Heart left ventricle (tissue), 16 donors: ENCODE data around the gene MRC2. TPM values are rescaled to one million over a fixed set of nuclear protein-coding genes. Genes with fewer than 3 reads are reported as not detected.

Source experiments
- ATAC-seq, 4 donors: fragments of 200-7000 bp; cut with Tn5 transposase; one replicate each; pipeline ENCODE4 v1.9.1; 2020 to 2022; ENCODE audit warnings: moderate library complexity in 4 of 4, mild to moderate bottlenecking in 3 of 4, moderate number of reproducible peaks in 1 of 4
- DNase-seq, 5 donors: peaks; one replicate each; pipeline ENCODE4 v3.0.0-alpha.2; 2020
- H3K27ac ChIP-seq, 12 donors: fragments of 200-600 bp; sonication (generic) in 4 of 12; one replicate each; pipeline versions ENCODE4 v1.5.0 to v1.8.0; 2016 to 2022; ENCODE audit warnings: mild to moderate bottlenecking in 2 of 12
- H3K27me3 ChIP-seq, 9 donors: fragments of 200-600 bp; sonication (generic) in 2 of 9; one replicate each; pipeline versions ENCODE4 v1.5.1 to v1.8.0; 2016 to 2022; ENCODE audit warnings: mild to moderate bottlenecking in 3 of 9
- H3K36me3 ChIP-seq, 9 donors: fragments of 200-600 bp; sonication (generic) in 2 of 9; one replicate each; pipeline versions ENCODE4 v1.5.0 to v1.8.0; 2018 to 2022; ENCODE audit warnings: mild to moderate bottlenecking in 2 of 9
- H3K4me1 ChIP-seq, 12 donors: fragments of 200-600 bp; sonication (generic) in 4 of 12; one replicate each; pipeline versions ENCODE4 v1.5.0 to v1.8.0; 2016 to 2022; ENCODE audit warnings: mild to moderate bottlenecking in 3 of 12
- H3K4me3 ChIP-seq, 12 donors: fragments of 200-600 bp; sonication (generic) in 4 of 12; one replicate each; pipeline versions ENCODE4 v1.5.0 to v1.8.0; 2017 to 2022; ENCODE audit warnings: mild to moderate bottlenecking in 9 of 12, moderate library complexity in 4 of 12
- H3K9me3 ChIP-seq, 12 donors: fragments of 200-600 bp; sonication (generic) in 4 of 12; one replicate each; pipeline versions ENCODE4 v1.5.0 to v1.8.0; 2016 to 2022; ENCODE audit warnings: mild to moderate bottlenecking in 1 of 12
- CTCF ChIP-seq, 12 donors: fragments of 200-600 bp; sonication (generic) in 4 of 12; IDR thresholded peaks; one replicate each; pipeline versions ENCODE4 v1.5.0 to v1.8.0; 2018 to 2022; ENCODE audit warnings: antibody characterized with exemption in 12 of 12, mild to moderate bottlenecking in 5 of 12
- POLR2A ChIP-seq, 2 donors: fragments of 450-650 bp; IDR thresholded peaks; one replicate each; pipeline ENCODE4 v1.6.1; 2017; ENCODE audit warnings: antibody characterized with exemption in 2 of 2, mild to moderate bottlenecking in 2 of 2, moderate library complexity in 2 of 2
- WGBS, 4 donors: extraction: QIAGEN DNeasy Blood & Tissue Kit in 2 of 4; methylation state at CpG; one replicate each; pipeline versions ENCODE4 v1.1.5 to v1.1.7; 2013 to 2018; 5-methylcytosine and 5-hydroxymethylcytosine counted together
- intact Hi-C, 10 donors: fragments of 100-400 bp; cut with DNase I; formaldehyde crosslinking; loops; one replicate each; pipeline versions ENCODE4 v1.11.1 to v1.14.2; 2022
- polyA plus RNA-seq, 2 donors: library from polyadenylated mRNA; stranded (reverse); fragments of 200-250 nt; gene quantifications; one replicate each; pipeline ENCODE4 v1.2.3, GENCODE V29; 2013
- total RNA-seq, 9 donors: library from RNA; depleted of rRNA in 2 of 9; stranded (reverse); fragments of >200 nt in 2 of 9; fragmentation: NEBNext Ultra II Directional in 3 of 9; extraction: Animal tissue kit (Norgen Biotek cat#: 25700) in 3 of 9; gene quantifications; one replicate each; pipeline versions ENCODE4 v1.1.0 to v1.2.4, GENCODE V29; 2016 to 2023
- donor health status: ischemic (EF 13 %, LVEDD 7.1; RV severe dilation, severe dysfunction).
- donor health status: healthy with polysubstance abuse.
- donor health status: DM: no; HTN: yes; CAD: no.
- donor health status: DM: no; HTN: no; CAD: no.
- donor health status: ischemic (EF 25% LVEDD 6.9; RV normal size, moderate dysfunction).
- donor health status: ischemic (EF 25% LVEDD 5.7; RV mildly dilated, moderate dysfunction).
- donor health status: healthy.
- donor health status: DM: yes; HTN: yes; CAD: no.
- donor health status: ischemic (EF 35%, LVEDD 5.7; RV mildly dilated, moderate dysfunction).
- donor health status: nonischemic (EF 11% LVEDD 7.7; RV severe dilation, severe dysfunction).
- donor health status: DM: yes; HTN: yes; CAD: no.
- donor health status: PGD.
- donor health status: ischemic (EF 29% LVEDD 5.4; RV normal size, mild dysfunction).
- donor health status: nonischemic (EF 23%, LVEDD 6.1; RV moderate dilation, normal function).

Gene MRC2
- total and polyA plus RNA-seq, 11 donors = 13.1 to 50.8 (median 21.0) TPM

- Histone ChIP-seq H3K36me3 (no peaks in the 10 kb centered on the region), H3K4me3 (no peak overlapping the region), H3K27ac (no peak overlapping the region), H3K4me1 (peaks cover 0 to 16% (median 0%) of the 10 kb centered on the region in 12 donors), H3K9me3 (no peaks in the 10 kb centered on the region), H3K27me3 (no peaks in the 10 kb centered on the region)
- ATAC-seq (no peak), DNase-seq (no peak)
- TF ChIP-seq POLR2A (IDR thresholded peaks at IDR 0.05) (no peak), CTCF (IDR thresholded peaks at IDR 0.05) (no peak)
- intact Hi-C loops = no loop called here
- 73 to 85% (median 81%) methylated on average over 7 of the region's 7 CpGs for WGBS, 4 donors
These were observed 96.4 kb downstream of the MRC2 start for GRCh38 chr17:62723842-62724241.

- DNase-seq = no peak
- intact Hi-C loops = loop anchor here in 1 of 10 donors (5.0 kb wide), 1 partner anchor 52 kb away; no protein-coding TSS in a partner anchor
- peak overlapping the region in 1 of 12 donors; percentile 12 for H3K27ac ChIP-seq
- TF ChIP-seq POLR2A (IDR thresholded peaks at IDR 0.05) (no peak), CTCF (IDR thresholded peaks at IDR 0.05) (no peak)
- no peaks in the 10 kb centered on the region for H3K36me3 ChIP-seq
- no peak overlapping the region for H3K4me3 ChIP-seq
- no peak for ATAC-seq
- H3K9me3 ChIP-seq = no peaks in the 10 kb centered on the region
- peaks cover 0 to 16% (median 0%) of the 10 kb centered on the region in 12 donors for H3K4me1 ChIP-seq
- WGBS, 4 donors = 43 to 60% (median 47%) methylated on average over 16 of the region's 16 CpGs
- H3K27me3 ChIP-seq = no peaks in the 10 kb centered on the region
These were observed 97.1 kb downstream of the MRC2 start for GRCh38 chr17:62724398-62725146.

GRCh38 chr17:62725791-62726249 is 98.3 kb downstream of the MRC2 start:
- Histone ChIP-seq H3K36me3 (no peaks in the 10 kb centered on the region), H3K27me3 (no peaks in the 10 kb centered on the region), H3K27ac (no peak overlapping the region), H3K4me3 (no peak overlapping the region), H3K4me1 (peaks cover 0 to 16% (median 0%) of the 10 kb centered on the region in 12 donors), H3K9me3 (no peaks in the 10 kb centered on the region)
- TF ChIP-seq CTCF (IDR thresholded peaks at IDR 0.05) (no peak), POLR2A (IDR thresholded peaks at IDR 0.05) (no peak)
- WGBS, 4 donors = 41 to 50% (median 45%) methylated on average over 5 of the region's 5 CpGs
- ATAC-seq = no peak
- no peak for DNase-seq
- intact Hi-C loops = loop anchor here in 2 of 10 donors (1.0 to 5.0 kb wide), 2 partner anchors 21 to 54 kb away; no protein-coding TSS in a partner anchor

GRCh38 chr17:62727916-62728672 is 100.6 kb downstream of the MRC2 start:
- intact Hi-C loops = loop anchor here in 1 of 10 donors (5.0 kb wide), 1 partner anchor 56 kb away; no protein-coding TSS in a partner anchor
- ATAC-seq (peak in 2 of 4 donors; percentile 31 to 65), DNase-seq (no peak)
- Histone ChIP-seq H3K36me3 (no peaks in the 10 kb centered on the region), H3K9me3 (no peaks in the 10 kb centered on the region), H3K4me1 (peaks cover 0 to 16% (median 0%) of the 10 kb centered on the region in 12 donors), H3K4me3 (no peak overlapping the region), H3K27me3 (no peaks in the 10 kb centered on the region), H3K27ac (no peak overlapping the region)
- WGBS, 4 donors = 57 to 69% (median 60%) methylated on average over 6 of the region's 6 CpGs
- TF ChIP-seq CTCF (IDR thresholded peaks at IDR 0.05) = peak in 8 of 12 donors; percentile 22 to 48 (median 34)
- TF ChIP-seq POLR2A (IDR thresholded peaks at IDR 0.05) = no peak
